ENCODE measurements around the gene MCTP1.

The MCTP1 gene

GRCh38 chr5:95060098-95060497 lies 224.8 kb downstream of the MCTP1 start:
- no peaks in the 10 kb centered on the region for H3K36me3 ChIP-seq (ENCODE audit: insufficient read depth, low read length)
- H3K27me3 ChIP-seq (ENCODE audit: insufficient read depth, low read length, poor library complexity, severe bottlenecking), result no peaks in the 10 kb centered on the region
- no peaks in the 10 kb centered on the region for H3K9me2 ChIP-seq (replicated peaks; ENCODE audit: low read depth, low read length)
- peaks cover 9% of the 10 kb centered on the region for H3K4me1 ChIP-seq (ENCODE audit: insufficient read depth, low read length, poor library complexity, severe bottlenecking)
- no peak overlapping the region for H3K4me2 ChIP-seq (ENCODE audit: low read depth, low read length, poor library complexity, severe bottlenecking)
- TF ChIP-seq CTCF (conservative IDR thresholded peaks at IDR 0.05; ENCODE audit: low read length), result no peak
- no peak for TF ChIP-seq EZH2phosphoT487 (IDR thresholded peaks at IDR 0.05; ENCODE audit: borderline replicate concordance)
- no peak overlapping the region for H2AFZ ChIP-seq (ENCODE audit: low read length)
- H3K79me2 ChIP-seq (ENCODE audit: insufficient read depth, low read length), result peaks cover 13% of the 10 kb centered on the region
- H3F3A ChIP-seq (ENCODE audit: low read depth), result no peaks in the 10 kb centered on the region
- H4K20me1 ChIP-seq (ENCODE audit: insufficient read depth, low read length, poor library complexity, severe bottlenecking), result no peaks in the 10 kb centered on the region
- H3K9ac ChIP-seq (ENCODE audit: low read depth, low read length, poor library complexity, severe bottlenecking), result no peak overlapping the region
- H3K4me3 ChIP-seq (ENCODE audit: low read length, poor library complexity, severe bottlenecking), result no peak overlapping the region
- no peaks in the 10 kb centered on the region for H3K9me3 ChIP-seq (ENCODE audit: insufficient read depth, low read depth, low read length)

- H3K9me2 ChIP-seq (replicated peaks; ENCODE audit: low read depth, low read length), result no peaks in the 10 kb centered on the region
- H2AFZ ChIP-seq (ENCODE audit: low read length), result no peak overlapping the region
- H4K20me1 ChIP-seq (ENCODE audit: insufficient read depth, low read length, poor library complexity, severe bottlenecking), result no peaks in the 10 kb centered on the region
- H3F3A ChIP-seq (ENCODE audit: low read depth), result no peaks in the 10 kb centered on the region
- H3K36me3 ChIP-seq (ENCODE audit: insufficient read depth, low read length), result no peaks in the 10 kb centered on the region
- no peaks in the 10 kb centered on the region for H3K9me3 ChIP-seq (ENCODE audit: insufficient read depth, low read depth, low read length)
- H3K9ac ChIP-seq (ENCODE audit: low read depth, low read length, poor library complexity, severe bottlenecking), result no peak overlapping the region
- H3K27me3 ChIP-seq (ENCODE audit: insufficient read depth, low read length, poor library complexity, severe bottlenecking), result no peaks in the 10 kb centered on the region
- no peak overlapping the region for H3K4me3 ChIP-seq (ENCODE audit: low read length, poor library complexity, severe bottlenecking)
- no peak overlapping the region for H3K4me2 ChIP-seq (ENCODE audit: low read depth, low read length, poor library complexity, severe bottlenecking)
- TF ChIP-seq EZH2phosphoT487 (IDR thresholded peaks at IDR 0.05; ENCODE audit: borderline replicate concordance) (no peak), CTCF (conservative IDR thresholded peaks at IDR 0.05; ENCODE audit: low read length) (no peak)
- H3K79me2 ChIP-seq (ENCODE audit: insufficient read depth, low read length), result peaks cover 13% of the 10 kb centered on the region
- H3K4me1 ChIP-seq (ENCODE audit: insufficient read depth, low read length, poor library complexity, severe bottlenecking), result peaks cover 9% of the 10 kb centered on the region
Observed at GRCh38 chr5:95059636-95060035, 225.3 kb downstream of the MCTP1 start.

GRCh38 chr5:95057615-95058014 lies 227.3 kb downstream of the MCTP1 start:
- Histone ChIP-seq H4K20me1 (ENCODE audit: insufficient read depth, low read length, poor library complexity, severe bottlenecking) (no peaks in the 10 kb centered on the region), H3K79me2 (ENCODE audit: insufficient read depth, low read length) (peaks cover 4% of the 10 kb centered on the region; the same call in 1 of the 2 replicates), H3K4me1 (ENCODE audit: insufficient read depth, low read length, poor library complexity, severe bottlenecking) (peaks cover 9% of the 10 kb centered on the region), H3K4me3 (ENCODE audit: low read length, poor library complexity, severe bottlenecking) (no peak overlapping the region), H3K27me3 (ENCODE audit: insufficient read depth, low read length, poor library complexity, severe bottlenecking) (no peaks in the 10 kb centered on the region), H3K9ac (ENCODE audit: low read depth, low read length, poor library complexity, severe bottlenecking) (no peak overlapping the region), H3K36me3 (ENCODE audit: insufficient read depth, low read length) (no peaks in the 10 kb centered on the region), H3F3A (ENCODE audit: low read depth) (no peaks in the 10 kb centered on the region), H3K4me2 (ENCODE audit: low read depth, low read length, poor library complexity, severe bottlenecking) (no peak overlapping the region), H2AFZ (ENCODE audit: low read length) (no peak overlapping the region), H3K9me3 (ENCODE audit: insufficient read depth, low read depth, low read length) (no peaks in the 10 kb centered on the region), H3K9me2 (replicated peaks; ENCODE audit: low read depth, low read length) (no peaks in the 10 kb centered on the region)
- TF ChIP-seq CTCF (conservative IDR thresholded peaks at IDR 0.05; ENCODE audit: low read length) (no peak), EZH2phosphoT487 (IDR thresholded peaks at IDR 0.05; ENCODE audit: borderline replicate concordance) (no peak)
